ENCODE results near the gene PDE10A.

The PDE10A gene

DNA sequence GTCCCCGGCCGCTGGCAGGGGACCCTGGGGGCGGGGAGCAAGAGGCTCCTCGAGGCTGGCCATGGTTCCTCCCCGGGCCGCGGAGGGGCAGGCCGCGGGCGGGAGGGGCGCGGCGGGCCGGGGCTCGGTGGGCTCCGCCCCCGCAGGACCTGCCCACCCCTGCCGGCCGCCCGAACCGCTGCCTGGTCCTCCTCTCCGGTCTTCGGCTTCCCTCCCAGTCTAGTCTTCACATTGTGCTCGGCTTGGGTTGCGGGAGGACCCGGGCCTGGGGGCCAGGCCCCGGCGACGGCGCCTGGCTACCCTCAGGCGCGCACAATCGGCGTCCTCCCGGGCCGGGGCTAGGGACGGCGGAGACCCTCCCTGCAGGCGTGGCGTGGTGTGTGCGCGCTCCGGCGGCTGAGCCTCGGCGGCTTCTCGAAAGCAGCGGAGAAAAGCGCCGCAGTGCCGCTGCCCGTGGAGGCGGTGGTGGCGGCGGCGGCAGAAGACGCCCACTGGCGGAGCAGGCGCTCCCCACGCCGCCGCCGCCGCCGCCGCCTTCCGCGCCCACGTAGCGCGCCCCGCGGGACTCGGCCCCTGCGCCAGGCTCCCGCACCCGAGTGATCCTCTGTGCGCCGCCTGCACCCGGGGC, at the start of gene PDE10A:
PDE10A (minus strand) TSS at position 493 of the 628 bp plus-strand sequence; CDS start at position 63, 430 bp downstream.
- no peak for DNase-seq

- DNase-seq: no peak
Measured at GRCh38 chr6:165708985-165709576, 46.0 kb upstream of the PDE10A start.

DNA sequence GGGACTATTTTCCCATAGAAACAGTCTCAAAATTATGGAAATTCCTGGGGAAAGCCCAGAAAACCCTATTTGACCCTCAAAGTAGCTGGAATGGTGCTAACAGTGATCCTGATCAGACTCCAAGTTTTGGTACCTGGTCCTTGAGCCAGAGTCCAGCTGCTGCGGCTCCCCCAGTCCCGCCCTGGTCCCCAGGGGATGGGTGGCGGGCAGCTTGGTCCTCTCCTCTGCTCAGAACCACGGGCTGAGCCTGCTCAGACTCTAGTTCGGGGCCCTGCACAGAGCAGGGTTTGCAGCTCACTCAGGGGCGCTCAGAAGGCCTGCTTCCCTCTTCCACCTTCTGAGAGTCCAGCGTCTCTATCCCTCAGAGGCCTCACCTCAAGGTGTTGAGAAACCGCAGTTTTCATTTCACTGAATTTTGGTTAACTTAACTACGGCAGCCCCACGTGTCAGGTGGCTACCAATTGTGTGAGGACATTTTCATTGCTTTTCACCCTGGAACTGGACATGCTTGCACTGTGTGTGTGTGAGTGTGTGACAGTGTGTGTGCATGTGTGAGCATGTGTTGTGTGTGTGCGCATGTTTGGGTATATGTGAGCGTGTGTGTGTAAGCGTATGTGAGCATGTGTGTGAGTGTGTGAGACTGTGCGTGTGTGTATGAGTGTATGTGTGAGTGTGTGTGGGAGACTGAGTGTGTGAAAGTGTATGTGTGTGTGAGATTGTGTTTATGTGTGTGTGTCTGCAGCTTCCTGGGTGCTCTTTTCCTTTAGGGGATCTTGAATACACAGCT, 44.2 kb upstream of the PDE10A start:
- DNase-seq: no peak

GRCh38 chr6:165705941-165706340, 42.9 kb upstream of the PDE10A start:
- no peak for DNase-seq

DNA sequence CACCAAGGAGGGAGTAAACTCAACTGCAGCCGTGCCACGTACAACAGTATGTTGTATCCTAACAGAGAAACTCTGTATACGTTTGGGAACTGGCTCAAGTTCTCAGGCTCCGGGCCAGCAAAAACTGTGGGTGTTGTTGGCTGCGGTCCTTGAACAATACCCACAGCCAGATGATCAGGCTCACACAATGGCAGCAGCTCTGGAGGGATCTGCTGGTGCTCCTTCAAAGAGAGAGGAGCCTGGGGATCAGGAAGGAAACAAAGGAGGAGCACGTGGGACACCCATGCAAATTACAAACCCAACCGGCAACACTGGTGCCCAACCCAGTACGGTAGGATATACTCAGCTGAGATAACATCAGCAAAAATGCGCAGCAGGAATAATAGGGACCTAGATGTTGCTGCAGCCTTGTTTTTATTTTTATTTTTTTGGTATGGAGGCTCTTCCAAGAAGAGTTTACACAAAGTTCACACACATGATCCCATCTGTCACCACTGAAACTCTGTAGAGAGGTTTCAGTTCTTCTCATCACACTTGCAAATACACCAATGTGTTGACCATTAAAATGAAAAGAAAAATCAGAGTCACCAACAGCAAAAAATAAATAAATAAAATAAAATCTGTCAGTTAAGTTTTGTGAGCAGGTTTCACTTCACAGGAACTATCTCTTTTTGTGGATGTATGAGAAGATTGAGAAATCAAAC, 41.2 kb upstream of the PDE10A start:
- DNase-seq: no peak

DNA sequence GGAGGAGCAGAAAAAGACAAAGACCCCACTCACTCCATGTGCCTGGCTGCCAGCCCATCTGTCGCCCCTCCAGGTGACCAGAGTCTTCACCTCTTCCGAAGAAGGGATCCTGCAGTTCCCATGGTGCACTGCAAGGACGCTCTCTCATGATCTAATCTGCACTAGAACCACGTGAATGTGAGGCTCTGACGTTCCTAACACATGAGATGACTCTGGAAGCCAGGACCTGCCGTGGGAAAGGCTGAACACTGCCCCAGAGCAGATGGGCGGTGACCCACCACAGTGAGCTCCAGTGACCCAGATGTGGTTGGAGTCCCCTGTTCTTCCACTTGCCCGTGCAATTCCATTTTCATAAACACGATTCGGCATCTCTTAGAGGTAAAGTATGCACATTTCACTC, 39.6 kb upstream of the PDE10A start:
- no peak for DNase-seq

GRCh38 chr6:165701564-165702354, 38.7 kb upstream of the PDE10A start:
- no peak for DNase-seq

DNA sequence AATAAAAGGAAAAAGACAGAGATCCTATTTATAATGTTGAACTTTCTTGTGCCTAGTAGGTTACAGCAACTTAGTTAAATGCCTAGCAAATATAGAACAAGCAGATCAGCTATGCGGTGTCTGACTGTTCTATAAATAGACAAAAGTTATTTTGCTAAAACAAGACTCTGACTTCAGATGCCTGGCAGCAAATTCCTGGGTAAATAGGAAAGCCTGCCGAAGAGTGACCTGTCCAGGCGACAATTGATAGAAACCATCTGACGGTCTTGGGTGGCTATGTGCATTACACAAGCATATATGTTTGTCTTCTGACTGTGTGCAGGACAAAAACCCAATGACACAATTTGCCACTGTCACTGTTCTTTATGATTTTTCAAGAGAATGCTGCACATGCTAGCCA, 38.0 kb upstream of the PDE10A start:
- no peak for DNase-seq

- DNase-seq: no peak
Measured at GRCh38 chr6:165698868-165699267, 35.8 kb upstream of the PDE10A start.

- no peak for DNase-seq
Measured at GRCh38 chr6:165697171-165697570, 34.1 kb upstream of the PDE10A start.

GRCh38 chr6:165695722-165696515, 32.9 kb upstream of the PDE10A start:
- no peak for DNase-seq

DNA sequence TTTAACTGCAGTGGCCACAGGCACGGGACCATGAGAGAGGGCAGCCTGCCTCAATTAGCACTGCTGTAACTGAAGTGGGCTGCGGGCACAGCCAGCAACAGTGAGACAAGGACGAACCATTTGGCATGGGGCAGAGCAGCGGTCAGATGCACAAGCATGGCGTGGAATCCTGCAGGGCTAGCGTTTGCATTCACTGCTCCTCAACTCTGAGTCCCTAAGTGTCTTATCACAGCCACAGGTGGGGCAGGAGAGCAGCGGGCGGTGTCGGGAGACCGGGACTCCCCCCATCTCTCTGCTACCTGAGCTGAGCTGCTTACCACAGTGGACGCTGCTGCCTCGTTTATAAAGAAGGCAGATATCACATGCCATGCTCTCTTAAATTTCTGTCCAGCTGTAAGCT, 31.3 kb upstream of the PDE10A start:
- DNase-seq: no peak

DNA sequence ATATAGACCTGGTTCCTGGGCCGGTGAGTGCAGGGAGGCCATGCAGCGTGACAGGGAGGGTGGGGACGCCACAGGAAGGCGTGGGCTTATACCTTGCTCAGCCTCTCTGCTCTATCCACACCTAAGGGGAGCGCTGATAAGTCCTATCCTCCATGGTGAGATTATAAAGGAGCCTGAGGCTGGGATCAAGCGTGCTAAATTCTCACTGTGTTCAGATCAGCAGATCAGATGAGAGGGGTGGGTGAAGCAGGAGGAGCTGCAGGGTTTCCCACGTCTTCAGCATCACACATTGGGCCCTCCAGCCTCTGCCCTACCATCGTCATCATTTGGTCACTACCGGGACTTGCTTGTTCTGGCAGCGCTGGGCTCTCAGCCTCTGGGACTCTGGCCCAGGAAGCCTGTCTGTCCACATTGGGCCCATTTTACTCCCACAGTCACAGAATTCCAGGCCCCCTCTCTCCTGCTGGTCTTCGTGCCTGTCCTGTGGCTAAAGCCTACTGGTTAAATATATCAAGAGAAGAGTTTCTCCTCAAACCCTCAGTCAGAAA, 29.1 kb upstream of the PDE10A start:
- no peak for DNase-seq

- no peak for DNase-seq
Measured at GRCh38 chr6:165689699-165690098, 26.7 kb upstream of the PDE10A start.

GRCh38 chr6:165686596-165687365, 23.7 kb upstream of the PDE10A start:
- no peak for DNase-seq

DNA sequence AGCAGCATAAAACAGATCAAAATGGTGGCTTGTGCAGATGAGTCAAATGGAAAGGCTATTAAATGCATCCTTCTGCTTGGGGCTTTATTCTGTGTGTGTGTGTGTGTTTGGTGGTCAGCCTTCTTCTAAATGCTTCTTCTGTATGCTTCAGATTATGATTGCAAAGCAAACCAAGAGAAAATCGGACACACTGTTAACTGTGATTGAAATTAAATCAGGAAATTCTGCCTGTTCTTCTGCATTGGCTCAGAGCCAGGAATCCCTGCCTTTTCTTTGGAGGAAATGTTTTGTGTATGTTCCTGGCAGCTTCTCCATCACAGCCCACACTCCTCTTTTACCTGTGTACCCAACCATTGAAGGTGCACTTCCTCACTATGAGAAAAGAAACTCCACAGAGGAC, 22.3 kb upstream of the PDE10A start:
- no peak for DNase-seq

- DNase-seq: no peak
Measured at GRCh38 chr6:165684333-165684732, 21.3 kb upstream of the PDE10A start.

DNA sequence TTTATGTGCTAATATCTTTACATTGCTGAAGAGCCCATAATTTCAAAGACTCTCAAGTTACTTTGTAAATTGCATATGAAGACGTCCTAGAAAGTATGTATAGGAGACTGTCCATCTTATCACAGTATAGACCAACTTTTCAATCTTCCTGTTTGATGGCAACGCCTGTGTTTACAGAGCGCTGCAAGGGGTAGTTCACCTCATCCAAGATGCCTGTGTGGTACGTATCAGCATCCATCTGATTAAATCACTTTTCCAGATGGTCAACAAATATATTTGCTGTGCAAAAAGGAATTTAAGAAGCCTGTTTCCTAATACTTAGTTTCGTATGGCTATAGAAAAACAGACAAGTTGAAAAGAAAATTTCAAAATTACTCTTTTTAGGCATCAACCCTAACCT, 17.9 kb upstream of the PDE10A start:
- DNase-seq: no peak

GRCh38 chr6:165679326-165679725, 16.3 kb upstream of the PDE10A start:
- no peak for DNase-seq

DNA sequence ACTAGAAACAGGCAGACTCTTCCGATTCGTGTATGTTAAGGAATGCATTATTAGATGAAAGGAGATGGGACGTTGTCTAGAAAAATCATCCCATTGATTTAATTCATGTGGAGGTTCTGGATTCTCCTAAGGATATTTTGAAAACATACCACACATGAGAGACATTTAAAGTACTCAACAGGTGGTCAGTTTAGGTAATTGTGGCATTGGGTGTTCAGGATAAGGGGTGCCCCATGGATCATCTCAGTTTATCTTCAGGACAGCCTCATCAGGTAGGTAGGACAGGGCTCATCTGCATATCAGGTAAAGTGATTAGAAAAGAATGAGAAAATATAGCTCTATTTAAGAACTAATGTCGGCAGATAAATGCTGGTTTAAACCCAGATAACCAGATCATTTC, 15.9 kb upstream of the PDE10A start:
- DNase-seq: no peak

GRCh38 chr6:165678429-165678828, 15.4 kb upstream of the PDE10A start:
- no peak for DNase-seq
